Stimulated activated CD8-positive, alpha-beta memory T cell treated with anti-CD3 and anti-CD28 coated beads, Interleukin-12 subunit alpha, Interleukin-12 subunit beta, amount 100 ng/mL, for 24 hours (primary cell): ENCODE results near the gene SERHL2.
A peak's percentile ranks its signal among the peaks of the same experiment; 100 is the strongest.
"Not testable (repeated sequence)": the region's sequence is repeated elsewhere in the genome, so short reads cannot be mapped to it uniquely, and the experiment has no call there.

ENCODE experiments used
- DNase-seq: peaks from one replicate; pipeline ENCODE4 v3.0.0-alpha.2; 2020; ENCODE audit errors: extremely low read depth

The SERHL2 gene, protein sequence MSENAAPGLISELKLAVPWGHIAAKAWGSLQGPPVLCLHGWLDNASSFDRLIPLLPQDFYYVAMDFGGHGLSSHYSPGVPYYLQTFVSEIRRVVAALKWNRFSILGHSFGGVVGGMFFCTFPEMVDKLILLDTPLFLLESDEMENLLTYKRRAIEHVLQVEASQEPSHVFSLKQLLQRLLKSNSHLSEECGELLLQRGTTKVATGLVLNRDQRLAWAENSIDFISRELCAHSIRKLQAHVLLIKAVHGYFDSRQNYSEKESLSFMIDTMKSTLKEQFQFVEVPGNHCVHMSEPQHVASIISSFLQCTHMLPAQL

DNA sequence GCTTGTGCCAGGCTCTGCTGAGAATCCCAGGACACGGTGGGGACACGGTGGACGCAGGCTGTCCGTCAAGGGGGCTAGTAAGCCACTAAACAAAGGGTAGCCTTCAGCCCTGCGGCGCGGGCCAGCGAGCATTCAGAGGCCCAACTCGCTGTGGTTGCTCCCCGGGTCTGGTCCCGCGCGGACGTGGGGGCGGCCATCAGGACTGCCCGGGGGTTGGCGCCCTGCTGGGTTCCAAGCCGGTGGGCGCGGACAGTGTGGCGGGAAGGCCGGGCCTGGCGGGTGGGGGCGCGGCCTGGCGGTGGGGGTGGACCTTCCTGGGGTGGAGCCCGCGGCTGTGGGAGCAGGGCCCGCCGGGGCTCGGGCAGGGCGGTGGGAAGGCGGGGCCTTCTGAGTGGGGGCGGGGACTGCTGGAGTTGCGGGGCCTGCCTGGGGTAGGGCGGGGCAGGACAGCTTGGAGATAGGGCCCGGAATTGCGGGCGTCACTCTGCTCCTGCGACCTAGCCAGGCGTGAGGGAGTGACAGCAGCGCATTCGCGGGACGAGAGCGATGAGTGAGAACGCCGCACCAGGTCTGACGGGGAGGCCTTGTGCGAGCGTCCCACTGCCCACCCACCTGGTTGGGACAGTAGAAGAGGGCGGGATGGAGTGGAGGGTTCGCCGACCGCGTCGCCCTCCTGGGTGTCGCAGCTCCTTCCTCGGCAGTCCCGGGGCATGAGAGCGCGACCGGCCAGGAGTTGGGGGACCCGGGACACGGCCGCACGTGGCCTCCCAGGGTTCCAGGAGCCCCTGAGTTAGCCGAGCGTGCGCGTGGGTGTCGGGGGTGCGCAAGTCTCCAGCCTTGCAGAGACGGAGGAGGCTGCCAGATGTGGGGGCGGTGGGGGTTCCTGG lies at the start of gene SERHL2:
SERHL2 (plus strand) TSS at position 482 of the 887 bp plus-strand sequence; CDS start at position 547, 65 bp downstream.
- peak; percentile 65 for DNase-seq

GRCh38 chr22:42508327-42508974 lies 45.3 kb upstream of the SERHL2 start:
- DNase-seq, result not testable (repeated sequence)

DNA sequence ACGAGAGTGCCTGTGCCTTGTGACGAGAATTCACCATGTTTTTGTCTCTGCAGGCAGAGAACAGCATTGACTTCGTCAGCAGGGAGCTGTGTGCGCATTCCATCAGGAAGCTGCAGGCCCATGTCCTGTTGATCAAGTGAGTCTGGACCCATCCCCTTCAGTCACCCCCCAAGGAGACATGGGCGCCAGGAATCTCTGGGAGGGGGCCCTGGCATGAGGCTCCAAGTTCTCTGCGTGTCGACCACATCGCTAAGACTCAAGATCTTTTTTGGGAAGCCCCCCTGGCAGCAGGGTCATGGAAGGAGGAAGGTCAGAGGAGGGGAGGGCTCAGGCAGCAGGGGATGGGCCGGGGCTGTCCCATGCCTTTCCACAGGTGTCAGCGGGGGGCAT lies 44.8 kb upstream of the SERHL2 start:
- not testable (repeated sequence) for DNase-seq

- DNase-seq, result no peak
These were observed 44.2 kb upstream of the SERHL2 start for GRCh38 chr22:42509548-42509947.

GRCh38 chr22:42511401-42511891 lies 42.3 kb upstream of the SERHL2 start:
- no peak for DNase-seq

DNA sequence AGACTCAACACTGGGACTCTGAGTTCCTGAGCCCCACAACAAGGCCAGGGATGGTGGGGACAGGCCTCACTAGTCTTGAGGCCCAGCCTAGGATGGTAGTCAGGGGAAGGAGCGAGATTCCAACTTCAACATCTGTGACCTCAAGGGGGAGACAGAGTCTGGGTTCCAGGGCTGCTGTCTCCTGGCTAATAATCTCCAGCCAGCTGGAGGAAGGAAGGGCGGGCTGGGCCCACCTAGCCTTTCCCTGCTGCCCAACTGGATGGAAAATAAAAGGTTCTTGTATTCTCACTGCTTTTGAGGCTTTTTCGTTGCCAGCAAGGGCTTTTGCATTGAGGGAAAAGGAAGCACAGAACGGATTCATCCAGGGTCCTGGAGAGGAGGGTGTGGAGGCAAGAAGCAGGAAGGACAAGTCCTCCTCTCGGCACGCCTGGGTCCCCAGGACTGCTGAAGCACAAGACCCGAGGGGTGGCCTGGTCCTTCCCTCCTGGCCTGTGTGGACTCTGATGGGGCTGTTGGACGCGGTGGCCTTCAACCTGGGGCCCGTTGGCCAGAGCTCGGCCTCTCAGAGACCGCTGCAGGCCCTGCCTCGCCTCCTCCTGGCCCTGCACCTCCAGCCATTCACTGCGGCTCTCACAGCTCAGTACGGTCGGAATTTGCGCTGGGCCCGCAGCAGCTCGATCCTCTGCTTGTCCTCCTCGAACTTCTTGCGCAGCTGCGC lies 41.3 kb upstream of the SERHL2 start:
- not testable (repeated sequence) for DNase-seq

DNA sequence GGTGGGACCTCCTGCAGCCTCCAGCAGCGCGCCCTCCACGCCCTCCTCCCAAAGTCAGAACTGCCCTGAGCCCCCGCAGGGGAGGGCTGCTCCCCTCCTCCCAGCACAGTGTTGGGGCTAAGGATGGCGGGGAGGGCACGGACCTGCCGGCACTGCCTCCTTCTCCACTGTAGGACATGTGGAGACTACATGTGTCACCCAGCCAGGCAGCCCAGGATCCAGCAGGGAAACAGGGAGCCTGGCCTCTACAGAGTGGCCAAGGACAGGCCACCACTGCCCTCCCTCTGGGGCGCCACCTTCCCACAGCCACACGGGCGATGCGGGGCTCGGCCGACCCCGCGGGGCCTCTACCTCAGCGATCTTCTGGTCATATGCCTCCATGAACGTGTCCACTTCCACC lies 39.4 kb upstream of the SERHL2 start:
- not testable (repeated sequence) for DNase-seq

DNA sequence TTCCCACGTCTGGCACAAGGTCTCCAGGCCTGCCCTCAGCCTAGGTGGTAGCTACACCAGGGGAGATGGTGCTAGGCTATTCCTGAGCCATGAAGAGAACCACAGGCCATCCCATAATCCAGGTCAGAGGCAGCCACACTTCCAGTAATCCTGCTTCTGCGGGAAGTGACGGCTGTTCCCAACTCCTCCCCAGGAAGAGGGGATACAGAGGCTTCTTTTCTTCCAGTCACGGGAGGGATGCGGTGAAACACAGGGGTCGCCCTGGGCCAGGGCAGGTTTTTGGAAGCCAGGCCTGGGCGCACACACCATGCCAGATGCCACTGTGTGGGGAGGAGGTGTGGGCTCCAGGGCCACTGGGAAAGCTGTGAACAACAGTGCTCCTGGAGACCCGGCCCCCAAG lies 38.5 kb upstream of the SERHL2 start:
- not testable (repeated sequence) for DNase-seq

DNA sequence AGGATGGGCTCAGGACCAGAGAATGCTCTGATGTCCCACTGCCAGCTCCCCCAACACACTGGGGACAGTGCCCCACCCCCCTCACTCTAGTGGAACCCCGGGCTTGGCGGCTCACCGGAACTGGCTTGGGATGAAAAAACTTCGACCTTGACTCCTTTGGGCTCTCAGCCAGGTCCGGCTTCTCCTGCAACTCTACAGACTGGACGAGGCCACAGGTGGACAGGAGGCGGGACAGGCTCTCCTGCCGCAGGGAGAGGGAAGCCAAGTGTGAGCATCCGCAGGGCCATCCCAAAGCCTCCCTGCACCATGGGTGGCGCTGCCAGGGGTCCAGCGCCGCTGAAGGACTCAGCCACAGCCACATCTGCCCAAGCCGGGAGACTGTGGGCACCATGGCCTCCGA lies 37.9 kb upstream of the SERHL2 start:
- DNase-seq, result no peak

GRCh38 chr22:42517103-42517502 lies 36.7 kb upstream of the SERHL2 start:
- DNase-seq, result not testable (repeated sequence)

DNA sequence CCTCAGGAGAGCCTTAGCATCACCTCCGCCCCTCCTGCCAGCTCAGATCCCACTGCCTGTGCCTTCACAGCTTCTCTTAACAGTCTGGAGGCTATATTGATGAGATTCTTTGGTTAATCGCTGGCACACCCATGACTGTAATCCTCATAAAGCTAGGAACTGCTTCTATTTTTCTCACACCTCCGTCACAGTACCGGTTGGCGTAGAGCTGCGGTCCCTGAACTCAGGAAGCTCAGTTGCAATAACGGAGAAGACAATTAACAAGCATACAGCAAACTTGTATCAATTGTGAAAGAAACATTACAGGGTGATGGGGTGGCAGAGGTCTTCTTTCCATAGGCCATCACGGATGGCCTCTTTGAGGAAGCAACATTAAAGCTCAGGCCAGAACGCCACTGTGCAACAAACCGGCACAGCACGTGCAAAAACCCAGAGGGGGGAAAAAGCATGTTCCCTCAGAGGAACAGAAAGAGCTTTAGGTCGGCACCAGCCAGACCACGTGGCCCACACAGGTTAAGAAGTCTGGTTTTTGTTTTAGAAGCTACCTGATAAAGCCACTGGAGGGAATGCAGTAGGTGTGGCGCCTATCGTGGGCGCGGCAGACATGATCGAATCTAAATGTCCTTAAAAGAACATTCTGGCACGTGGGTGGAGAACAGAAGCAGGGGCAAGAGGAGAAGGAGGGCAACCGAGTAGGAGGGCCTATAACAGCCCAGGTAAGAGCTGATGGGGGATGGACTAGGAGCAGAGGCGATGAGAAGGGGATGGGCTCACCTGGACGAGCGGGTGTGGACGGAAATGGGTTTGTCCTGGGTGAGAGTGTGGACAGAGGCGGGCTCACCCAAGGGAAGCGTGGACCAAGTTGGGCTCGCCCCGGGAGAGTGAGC lies 34.9 kb upstream of the SERHL2 start:
- not testable (repeated sequence) for DNase-seq

- peak; percentile 68 for DNase-seq
These were observed 34.0 kb upstream of the SERHL2 start, which contains the start of gene RRP7A for GRCh38 chr22:42519525-42520401. RRP7A (minus strand) TSS chr22:42519796; CDS start chr22:42519786, 10 bp downstream.

- DNase-seq, result no peak
These were observed 32.6 kb upstream of the SERHL2 start for GRCh38 chr22:42521228-42521546.

DNA sequence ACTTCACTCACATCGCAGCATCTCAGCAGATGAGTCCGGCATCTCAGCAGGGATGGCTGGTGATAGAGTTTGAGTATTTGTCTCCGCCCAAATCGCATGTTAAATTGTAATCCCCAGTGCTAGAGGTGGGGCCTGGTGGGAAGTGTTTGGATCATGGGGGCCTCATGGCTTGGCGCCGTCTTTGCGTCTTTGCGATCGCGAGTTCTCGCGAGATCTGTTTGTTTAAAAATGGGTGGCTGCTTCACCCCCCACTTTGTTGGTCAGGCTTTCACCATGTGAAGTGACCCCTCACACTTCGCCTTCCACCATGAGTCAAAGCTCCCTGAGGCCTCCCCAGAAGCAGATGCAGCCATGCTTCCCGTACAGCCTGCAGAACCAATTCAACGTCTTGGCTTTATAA lies 31.2 kb upstream of the SERHL2 start:
- DNase-seq, result no peak

DNA sequence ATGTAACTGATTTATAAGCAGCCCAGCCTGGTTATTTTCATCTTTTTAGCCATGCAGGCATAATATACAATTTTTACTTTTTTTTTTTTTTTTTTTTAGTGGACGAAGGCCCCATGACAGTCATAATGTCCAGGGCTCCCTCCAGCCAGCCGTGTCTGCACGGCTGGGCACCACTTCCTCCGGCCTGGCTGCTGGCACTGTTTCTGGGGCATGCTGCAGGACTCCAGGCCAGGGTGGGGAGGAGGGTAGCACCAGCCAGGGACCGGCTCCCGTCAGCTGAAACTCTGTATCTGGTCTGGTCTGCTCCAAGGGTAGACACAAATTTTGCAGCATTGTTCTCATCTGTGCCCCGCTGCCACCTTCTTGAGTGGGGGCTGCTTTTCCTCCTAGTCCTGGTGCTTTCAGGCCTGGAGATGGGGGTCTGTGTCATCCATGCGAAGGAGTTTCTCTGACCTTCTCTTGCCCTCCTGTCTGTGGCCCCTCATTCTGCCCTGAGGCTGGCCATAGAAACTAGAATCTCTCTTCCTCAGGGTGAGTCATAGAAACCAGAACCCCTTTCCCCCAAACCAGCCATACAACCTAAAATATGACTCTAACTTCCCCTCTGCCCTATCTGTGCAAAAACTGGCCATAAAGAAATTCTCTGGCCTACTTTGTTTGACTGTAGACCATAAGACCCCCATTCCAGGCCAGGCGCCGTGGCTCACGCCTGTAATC lies 25.0 kb upstream of the SERHL2 start:
- DNase-seq, result no peak

GRCh38 chr22:42529435-42529834 lies 24.3 kb upstream of the SERHL2 start:
- not testable (repeated sequence) for DNase-seq

DNA sequence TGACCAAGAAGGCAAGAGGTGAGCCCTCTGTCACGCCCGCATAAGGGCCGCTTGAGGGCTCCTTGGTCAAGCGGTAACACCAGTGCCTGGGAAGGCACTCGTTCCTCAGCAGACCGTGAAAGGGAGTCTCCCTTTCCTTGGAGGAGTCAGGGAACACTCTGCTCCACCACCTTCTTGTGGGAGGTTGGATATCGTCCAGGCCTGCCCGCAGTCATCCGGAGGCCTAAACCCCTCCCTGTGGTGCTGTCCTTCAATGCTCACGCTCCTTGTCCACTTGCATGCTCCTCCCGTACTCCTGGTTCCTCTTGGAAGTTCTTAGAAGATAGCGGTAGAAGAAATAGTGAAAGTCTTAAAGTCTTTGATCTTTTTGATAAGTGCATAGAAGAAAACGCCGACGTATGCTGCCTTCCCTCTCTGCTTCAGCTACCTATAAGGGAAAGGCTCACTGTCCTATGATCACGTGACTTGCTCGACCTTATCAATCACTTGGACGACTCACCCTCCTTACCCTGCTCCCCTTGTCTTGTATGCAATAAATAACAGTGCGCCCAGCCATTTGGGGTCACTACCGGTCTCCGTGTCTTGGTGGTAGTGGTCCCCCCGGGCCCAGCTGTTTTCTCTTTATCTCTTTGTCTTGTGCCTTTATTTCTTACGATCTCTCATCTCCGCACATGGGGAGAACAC lies 22.2 kb upstream of the SERHL2 start:
- DNase-seq, result not testable (repeated sequence)

DNA sequence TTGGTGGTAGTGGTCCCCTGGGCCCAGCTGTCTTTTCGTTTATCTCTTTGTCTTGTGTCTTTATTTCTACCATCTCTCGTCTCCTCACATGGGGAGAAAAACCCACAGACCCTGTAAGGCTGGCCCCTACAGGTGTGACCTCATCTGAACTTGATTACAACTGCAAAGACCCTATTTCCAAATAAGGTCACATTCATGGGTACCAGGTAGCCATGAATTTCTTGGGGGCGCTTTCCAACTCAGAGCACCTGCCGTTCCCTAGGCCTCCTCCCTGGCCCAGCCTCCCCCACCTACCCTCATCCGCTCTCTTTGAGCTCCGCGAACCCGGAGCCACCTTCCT lies 20.1 kb upstream of the SERHL2 start:
- no peak for DNase-seq
